SK-N-SH (cell line): ENCODE data around the gene RAC3. TPM values are rescaled to one million over a fixed set of nuclear protein-coding genes. Genes with fewer than 3 reads are reported as not detected.

Experiments
- CTCF ChIA-PET: fragments of 300-600, 350-600 bp; formaldehyde crosslinking; extraction: SDS; loops from one replicate; lab custom pipeline; 2021; lab: Yijun Ruan, JAX
- POLR2A ChIA-PET: fragments of 350-600 bp; sonication (Branson Sonifier 250); formaldehyde crosslinking; extraction: SDS; loops from one replicate; lab custom pipeline; 2020; ENCODE audit warnings: antibody characterized with exemption, inconsistent platforms; lab: Yijun Ruan, JAX
- DNase-seq: peaks from one replicate; pipeline ENCODE4 v3.0.0; 2012
- H2AFZ ChIP-seq: fragments of 200-600 bp; sonication (generic); 2 replicates; pipeline ENCODE4 v1.8.1; 2016; ENCODE audit warnings: antibody characterized with exemption, mild to moderate bottlenecking, low read depth
- H3F3A ChIP-seq: fragments of 200-600 bp; sonication (generic); replicated peaks from 2 replicates; pipeline ENCODE3; 2016; ENCODE audit warnings: antibody characterized with exemption, mild to moderate bottlenecking; ENCODE audit not compliant: insufficient read depth
- H3K27ac ChIP-seq, 2 experiments: fragments of 200-500 bp in 1 of 2; fragments of 200-600 bp in 1 of 2; sonication (Bioruptor generic) in 1 of 2; sonication (generic), shearing (Covaris generic) in 1 of 2; 2 replicates each; pipeline versions ENCODE4 v1.5.1 to v1.6.1; 2014 to 2016; ENCODE audit warnings: low read depth in 2 of 2, inconsistent platforms in 1 of 2, low read length in 1 of 2, mild to moderate bottlenecking in 1 of 2, mixed read lengths in 1 of 2
- H3K27me3 ChIP-seq: fragments of 200-600 bp; sonication (generic), shearing (Covaris generic); 2 replicates; pipeline ENCODE4 v1.6.1; 2016; ENCODE audit warnings: mixed run types; ENCODE audit not compliant: insufficient read depth
- H3K36me3 ChIP-seq, 2 experiments: fragments of 200-500 bp in 1 of 2; fragments of 200-600 bp in 1 of 2; sonication (Bioruptor generic) in 1 of 2; sonication (generic) in 1 of 2; replicated peaks in 1 of 2; 2 replicates each; pipeline versions ENCODE3 to v1.5.1; 2014 to 2016; ENCODE audit warnings: low read length in 1 of 2, mild to moderate bottlenecking in 1 of 2; ENCODE audit not compliant: insufficient read depth in 2 of 2, control insufficient read depth in 1 of 2
- H3K4me1 ChIP-seq, 2 experiments: fragments of 200-500 bp in 1 of 2; fragments of 200-600 bp in 1 of 2; sonication (Bioruptor generic) in 1 of 2; sonication (generic), shearing (Covaris generic) in 1 of 2; 2 replicates each; pipeline versions ENCODE4 v1.5.1 to v1.6.1; 2014 to 2016; ENCODE audit warnings: low read depth in 1 of 2, low read length in 1 of 2, mixed run types in 1 of 2; ENCODE audit not compliant: insufficient read depth in 2 of 2, control insufficient read depth in 1 of 2
- H3K4me2 ChIP-seq: fragments of 200-600 bp; sonication (generic), shearing (Covaris generic); 2 replicates; pipeline ENCODE4 v1.6.1; 2017; ENCODE audit warnings: mixed run types
- H3K4me3 ChIP-seq, 2 experiments: fragments of 200-500 bp in 1 of 2; fragments of 200-600 bp in 1 of 2; sonication (Bioruptor generic) in 1 of 2; sonication (generic), shearing (Covaris generic) in 1 of 2; 2 replicates each; pipeline versions ENCODE4 v1.5.1 to v1.8.1; 2014 to 2016; ENCODE audit warnings: low read depth in 2 of 2, inconsistent platforms in 1 of 2, low read length in 1 of 2, mild to moderate bottlenecking in 1 of 2, mixed read lengths in 1 of 2, moderate library complexity in 1 of 2
- H3K79me2 ChIP-seq: fragments of 200-600 bp; sonication (generic); 2 replicates; pipeline ENCODE4 v1.8.1; 2017; ENCODE audit warnings: mild to moderate bottlenecking; ENCODE audit not compliant: insufficient read depth
- H3K9ac ChIP-seq: fragments of 200-600 bp; sonication (generic); 2 replicates; pipeline ENCODE4 v1.6.1; 2017; ENCODE audit warnings: mixed run types
- H3K9me2 ChIP-seq: fragments of 200-600 bp; sonication (generic); 2 replicates; pipeline ENCODE4 v1.6.1; 2017; ENCODE audit warnings: mixed run types
- H3K9me3 ChIP-seq: fragments of 200-600 bp; sonication (generic); 2 replicates; pipeline ENCODE4 v1.6.1; 2017; ENCODE audit warnings: mixed run types, mild to moderate bottlenecking, moderate library complexity
- H4K20me1 ChIP-seq: fragments of 200-600 bp; sonication (generic); 2 replicates; pipeline ENCODE4 v1.6.1; 2017; ENCODE audit warnings: mild to moderate bottlenecking, mixed run types; ENCODE audit not compliant: insufficient read depth
- EP300 ChIP-seq, 2 experiments: IDR thresholded peaks; 2 replicates each; pipeline versions ENCODE4 v1.4.0 to v1.6.1; 2012; ENCODE audit warnings: borderline replicate concordance in 1 of 2, low read depth in 1 of 2, low read length in 1 of 2
- FOSL2 ChIP-seq: IDR thresholded peaks from 2 replicates; pipeline ENCODE4 v1.4.0; 2012; ENCODE audit warnings: low read depth, mild to moderate bottlenecking, moderate library complexity, borderline replicate concordance
- GABPA ChIP-seq: IDR thresholded peaks from 2 replicates; pipeline ENCODE4 v1.4.0; 2012; ENCODE audit warnings: low read depth, mild to moderate bottlenecking
- MAX ChIP-seq: IDR thresholded peaks from 2 replicates; pipeline ENCODE4 v1.4.0; 2012; ENCODE audit warnings: low read depth
- MEF2A ChIP-seq: IDR thresholded peaks from 2 replicates; pipeline ENCODE4 v1.4.0; 2012; ENCODE audit warnings: low read depth, borderline replicate concordance
- NFIC ChIP-seq: IDR thresholded peaks from 2 replicates; pipeline ENCODE4 v1.4.0; 2012; ENCODE audit warnings: borderline replicate concordance
- PBX3 ChIP-seq: IDR thresholded peaks from 2 replicates; pipeline ENCODE4; 2012
- RAD21 ChIP-seq: IDR thresholded peaks from 2 replicates; pipeline ENCODE4 v1.6.1; 2012; ENCODE audit warnings: mild to moderate bottlenecking, low read length
- RCOR1 ChIP-seq: fragments of 150-350 bp; IDR thresholded peaks from 2 replicates; pipeline ENCODE4 v1.6.1; 2017; ENCODE audit warnings: antibody characterized with exemption, low read length
- SMC3 ChIP-seq: IDR thresholded peaks from 2 replicates; pipeline ENCODE4 v1.6.1; 2012; ENCODE audit warnings: low read depth, low read length, improper control_type of control experiment
- TCF12 ChIP-seq: IDR thresholded peaks from 2 replicates; pipeline ENCODE4 v1.4.0; 2012
- TEAD4 ChIP-seq: IDR thresholded peaks from 2 replicates; pipeline ENCODE4 v1.4.0; 2012; ENCODE audit warnings: mild to moderate bottlenecking, borderline replicate concordance; ENCODE audit not compliant: insufficient read depth
- USF2 ChIP-seq: fragments of 150-350 bp; IDR thresholded peaks from 2 replicates; pipeline ENCODE4 v1.6.1; 2017; ENCODE audit warnings: antibody characterized with exemption, low read length, low read depth, borderline replicate concordance
- WGBS: methylation state at CpG from one replicate; pipeline ENCODE4 v1.1.6; 2017; ENCODE audit warnings: low lambda C conversion rate; 5-methylcytosine and 5-hydroxymethylcytosine counted together
- polyA plus RNA-seq, 3 experiments: library from polyadenylated mRNA; depleted of rRNA; stranded (reverse); fragments of >200 nt; gene quantifications; 2 replicates each; pipeline ENCODE4 v1.2.3, GENCODE V29; 2012

Gene RAC3
- polyA plus RNA-seq, 1 of the 3 experiments (the other 2 are of a cell fraction): 83.6 TPM

GRCh38 chr17:82005701-82006348 lies 25.7 kb upstream of the RAC3 start:
- peaks cover 16 to 44% of the 10 kb centered on the region in 2 experiments; a peak in 3 of 4 replicates for H3K4me1 ChIP-seq

GRCh38 chr17:82006468-82007227 lies 24.8 kb upstream of the RAC3 start:
- Histone ChIP-seq H3K36me3 (no peaks in the 10 kb centered on the region), H3K27me3 (no peaks in the 10 kb centered on the region), H3F3A (peaks cover 28% of the 10 kb centered on the region), H4K20me1 (no peaks in the 10 kb centered on the region), H3K4me2 (peak overlapping the region; percentile 60; the same call in 1 of the 2 replicates), H3K9ac (peak overlapping the region; percentile 69), H2AFZ (no peak overlapping the region), H3K9me2 (no peaks in the 10 kb centered on the region), H3K4me3 (no peak overlapping the region), H3K9me3 (no peaks in the 10 kb centered on the region), H3K27ac (peak overlapping the region in 1 of 2 experiments; percentile 63; a peak in 3 of 4 replicates), H3K79me2 (peaks cover 12% of the 10 kb centered on the region; the same call in 1 of the 2 replicates), H3K4me1 (peaks cover 16 to 44% of the 10 kb centered on the region in 2 experiments; a peak in 3 of 4 replicates)
- CTCF ChIA-PET: interaction anchor here (0.7 to 35.7 kb wide), 3 partner anchors 14 to 1085 kb away, joined by 3 to 1216 read pairs (median 3); partner anchors contain the start of gene NOTUM
- WGBS: 47% methylated on average over 18 of the region's 24 CpGs
- POLR2A ChIA-PET: no interaction called here
- peak; percentile 67; the same call in 1 of the 2 replicates for TF ChIP-seq MAX
- no peak for TF ChIP-seq RCOR1
- TF ChIP-seq NFIC: peak; percentile 93
- TF ChIP-seq EP300 (IDR thresholded peaks at IDR 0.05; ENCODE audit: borderline replicate concordance in 1 of 2, low read depth in 1 of 2, low read length in 1 of 2): peak in 1 of 2 experiments; percentile 44; a peak in 1 of 4 replicates
- no peak; the same call in 1 of the 2 replicates for TF ChIP-seq FOSL2
- peak; percentile 74 for TF ChIP-seq TCF12
- peak; percentile 59 for TF ChIP-seq PBX3
- no peak for DNase-seq

More at GRCh38 chr17:82005701-82006348, 25.7 kb upstream of the RAC3 start:
- peaks cover 12% of the 10 kb centered on the region; the same call in 1 of the 2 replicates for H3K79me2 ChIP-seq
- H3K9me2 ChIP-seq: no peaks in the 10 kb centered on the region
- CTCF ChIA-PET: interaction anchor here (0.8 to 4.4 kb wide), 5 partner anchors 10 to 45 kb away, joined by 3 to 53 read pairs (median 6); partner anchors contain the start of gene NOTUM
- 89% methylated on average over 25 of the region's 30 CpGs for WGBS
- TF ChIP-seq TEAD4: no peak
- TF ChIP-seq USF2: no peak
- TF ChIP-seq NFIC: no peak
- TF ChIP-seq MEF2A: no peak
- TF ChIP-seq RAD21: no peak
- no peak for TF ChIP-seq TCF12
- no peak for TF ChIP-seq MAX
- TF ChIP-seq GABPA: no peak
- no peak for TF ChIP-seq SMC3
- peak overlapping the region; percentile 75; the same call in 1 of the 2 replicates for H3K4me2 ChIP-seq
- DNase-seq: no peak
- H3K9ac ChIP-seq: no peak overlapping the region
- H3F3A ChIP-seq: peaks cover 28% of the 10 kb centered on the region
- peak overlapping the region in 1 of 2 experiments; percentile 90; a peak in 2 of 4 replicates for H3K27ac ChIP-seq
- POLR2A ChIA-PET: no interaction called here
- H4K20me1 ChIP-seq: no peaks in the 10 kb centered on the region
- H3K4me3 ChIP-seq: no peak overlapping the region
- no peaks in the 10 kb centered on the region for H3K9me3 ChIP-seq
- no peaks in the 10 kb centered on the region for H3K27me3 ChIP-seq
- no peaks in the 10 kb centered on the region for H3K36me3 ChIP-seq
- no peak overlapping the region for H2AFZ ChIP-seq
